ENCODE measurements around the gene NXPE3. TPM values are rescaled to one million over a fixed set of nuclear protein-coding genes. Genes with fewer than 3 reads are reported as not detected.

The NXPE3 gene
- total and polyA plus RNA-seq, 9 of the 15 experiments (the other 6 are each of a cell fraction or from before 2014, with no cell fraction given) = 0.25 to 2.5 (median 0.95) TPM

- TF ChIP-seq ZNF184 (CRISPR knock-in tag; IDR thresholded peaks at IDR 0.05) = no peak
- no peak for TF ChIP-seq CBX2 (IDR thresholded peaks at IDR 0.05; ENCODE audit: insufficient read depth, low read length, poor library complexity, severe bottlenecking)
- no peak for TF ChIP-seq HINFP (tag; conservative IDR thresholded peaks at IDR 0.05; ENCODE audit: low read depth)
- no peak for TF ChIP-seq NELFE (IDR thresholded peaks at IDR 0.05; ENCODE audit: insufficient read depth, insufficient read length)
- TF ChIP-seq HSF4 (CRISPR knock-in tag; IDR thresholded peaks at IDR 0.05; ENCODE audit: borderline replicate concordance) = no peak
- TF ChIP-seq ZNF318 (IDR thresholded peaks at IDR 0.05; ENCODE audit: borderline replicate concordance in 1 of 2, low read depth in 1 of 2) = no peak
- peak; percentile 54 for TF ChIP-seq ZNF316 (IDR thresholded peaks at IDR 0.05)
- peak; percentile 49 for TF ChIP-seq C11orf30 (IDR thresholded peaks at IDR 0.05; ENCODE audit: low read depth)
These were observed 495 bp upstream of the NXPE3 start (continued) for GRCh38 chr3:101778385-101779046.

Data from K562 (cell line).